GM19328 (cell line): ENCODE results near the gene PLCB1.

Experiments used
- ATAC-seq: cut with Tn5 transposase; IDR thresholded peaks from one replicate; pipeline ENCODE4 v1.9.1; 2021; ENCODE audit warnings: mild to moderate bottlenecking, moderate library complexity; ENCODE audit not compliant: unreplicated experiment

PLCB1 gene

DNA sequence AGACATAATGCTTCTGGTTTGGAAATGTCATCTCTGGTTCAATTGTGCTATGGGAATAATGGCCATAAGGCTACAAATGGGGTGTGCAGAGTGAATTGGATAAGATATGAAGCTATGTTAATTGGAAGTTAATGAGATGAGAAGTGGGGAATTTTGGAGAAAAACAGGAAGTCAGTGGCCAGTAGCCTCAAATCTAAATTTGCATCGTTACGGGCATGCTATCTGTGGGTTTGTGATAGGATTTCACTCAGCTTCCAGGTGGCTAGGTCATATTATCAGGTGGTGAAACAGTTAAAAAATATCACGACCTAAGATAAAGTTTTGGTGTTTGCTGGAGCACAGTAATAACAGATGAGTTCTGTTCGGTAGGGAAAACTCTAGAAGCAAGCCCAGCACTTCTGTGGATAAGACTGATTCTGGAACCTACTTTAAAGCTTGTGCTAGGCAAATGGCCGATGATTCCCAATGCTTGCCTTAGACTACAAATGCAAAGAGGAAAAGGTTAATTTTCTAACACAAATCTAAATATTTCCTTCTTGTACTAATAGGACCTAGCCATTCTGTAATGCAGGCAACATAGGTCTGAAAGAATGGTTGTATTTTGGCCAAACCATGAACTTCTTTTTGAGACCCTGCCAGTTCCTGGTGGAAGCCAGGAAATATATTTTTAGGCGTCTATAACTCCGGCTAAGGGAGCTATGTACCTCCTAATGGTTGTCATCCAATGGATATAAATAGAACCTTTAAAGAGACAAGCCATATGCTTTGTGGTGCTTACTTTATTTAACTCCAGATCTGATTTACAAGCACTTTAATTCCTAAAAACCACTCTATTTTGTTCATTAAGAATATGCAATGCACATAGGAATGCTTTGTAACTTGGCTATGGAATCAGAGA lies 111.0 kb downstream of the PLCB1 start:
- no peak for ATAC-seq

DNA sequence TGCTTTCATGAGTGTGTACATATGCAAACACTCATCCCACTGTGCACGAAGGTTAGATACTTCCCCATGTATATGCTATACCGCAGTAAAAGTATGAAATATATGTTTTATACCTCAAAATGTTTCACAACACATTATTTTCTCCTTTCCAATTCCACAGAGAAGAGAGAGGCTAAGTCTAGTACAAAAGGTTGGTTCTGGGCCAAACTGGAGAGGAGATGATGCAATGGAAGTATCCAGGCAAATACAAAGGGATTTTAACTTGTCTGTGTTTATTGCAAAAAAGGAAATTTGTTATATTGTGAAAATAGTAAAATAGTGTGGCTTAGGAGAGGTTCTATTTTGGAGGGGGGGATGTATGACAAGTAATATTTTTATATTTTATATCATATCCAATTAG lies 112.6 kb downstream of the PLCB1 start:
- no peak for ATAC-seq

DNA sequence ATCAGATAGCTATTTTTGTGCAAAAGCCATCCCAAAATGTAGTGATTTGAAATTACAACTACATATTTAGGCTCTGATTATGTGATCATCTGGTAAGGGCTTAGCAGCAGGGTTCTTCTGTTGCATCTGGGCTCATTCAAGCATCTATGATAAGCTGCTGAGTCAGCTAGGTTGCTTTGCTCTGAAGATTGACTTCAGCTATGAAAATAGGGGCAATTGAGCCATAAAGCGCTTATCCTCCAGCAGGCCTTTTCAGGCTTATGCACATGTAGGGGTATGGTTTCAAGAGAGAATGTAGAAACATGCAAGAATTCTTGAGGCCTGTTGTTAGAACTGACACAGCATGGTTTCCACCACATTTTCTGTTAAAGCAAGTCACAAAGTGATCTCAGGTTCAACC lies 114.1 kb downstream of the PLCB1 start:
- no peak for ATAC-seq

DNA sequence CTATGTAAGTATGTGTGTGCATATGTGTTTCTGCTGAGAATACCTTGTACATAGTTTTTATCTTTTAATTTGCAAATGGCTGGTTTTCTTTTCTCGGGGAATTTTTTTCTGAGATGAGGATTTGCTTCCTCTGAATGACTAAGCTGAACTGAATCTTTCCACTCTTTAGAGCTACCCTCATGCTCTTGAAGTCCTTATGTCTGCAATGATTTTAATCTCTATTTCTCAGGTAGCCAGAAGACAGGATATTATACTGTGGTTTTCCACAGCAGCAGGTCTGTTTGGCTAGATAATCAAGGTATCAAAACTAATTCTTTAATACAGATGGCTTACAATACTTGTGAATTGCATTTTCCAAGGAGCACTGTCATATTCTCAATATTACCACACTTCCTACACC lies 114.7 kb downstream of the PLCB1 start:
- ATAC-seq, result no peak

DNA sequence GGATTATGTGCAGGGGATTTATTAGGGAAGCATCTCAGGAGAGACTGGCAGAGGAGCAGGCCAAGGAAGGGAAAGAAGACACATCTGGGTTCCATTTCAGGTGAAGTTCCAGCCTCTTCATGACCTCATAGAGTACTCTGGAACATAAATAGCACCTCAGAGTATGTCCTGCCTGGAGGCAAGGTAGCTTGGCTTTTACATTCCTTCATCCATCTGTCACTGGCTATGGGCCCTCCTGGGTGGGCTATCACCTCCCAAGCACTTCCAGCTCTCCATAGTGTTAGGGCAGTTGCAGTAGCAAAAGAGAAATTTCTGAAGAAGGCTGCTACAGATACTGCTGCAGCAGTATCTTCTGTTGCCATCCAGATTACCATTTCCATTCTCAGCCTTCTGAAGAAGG lies 116.0 kb downstream of the PLCB1 start:
- ATAC-seq, result no peak

DNA sequence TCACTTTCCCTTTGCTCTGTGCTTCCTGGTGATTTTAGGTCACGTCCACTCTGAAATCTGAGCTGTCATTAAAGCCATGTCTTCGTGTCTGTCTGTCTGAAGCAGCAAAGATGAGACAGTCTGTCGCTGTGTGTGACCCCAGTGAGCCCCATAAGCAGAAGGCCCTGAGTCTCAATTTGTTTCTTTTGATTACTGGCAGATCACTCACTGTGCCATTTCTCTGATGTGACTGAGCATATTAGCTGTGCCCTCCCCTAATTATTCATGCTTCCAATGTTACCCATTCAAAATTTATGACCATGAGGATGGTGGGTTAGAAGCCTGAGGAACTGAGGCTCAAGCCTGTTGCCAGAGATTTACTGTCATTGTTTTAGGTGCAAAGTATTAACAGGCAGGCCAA lies 117.6 kb downstream of the PLCB1 start:
- ATAC-seq, result no peak

DNA sequence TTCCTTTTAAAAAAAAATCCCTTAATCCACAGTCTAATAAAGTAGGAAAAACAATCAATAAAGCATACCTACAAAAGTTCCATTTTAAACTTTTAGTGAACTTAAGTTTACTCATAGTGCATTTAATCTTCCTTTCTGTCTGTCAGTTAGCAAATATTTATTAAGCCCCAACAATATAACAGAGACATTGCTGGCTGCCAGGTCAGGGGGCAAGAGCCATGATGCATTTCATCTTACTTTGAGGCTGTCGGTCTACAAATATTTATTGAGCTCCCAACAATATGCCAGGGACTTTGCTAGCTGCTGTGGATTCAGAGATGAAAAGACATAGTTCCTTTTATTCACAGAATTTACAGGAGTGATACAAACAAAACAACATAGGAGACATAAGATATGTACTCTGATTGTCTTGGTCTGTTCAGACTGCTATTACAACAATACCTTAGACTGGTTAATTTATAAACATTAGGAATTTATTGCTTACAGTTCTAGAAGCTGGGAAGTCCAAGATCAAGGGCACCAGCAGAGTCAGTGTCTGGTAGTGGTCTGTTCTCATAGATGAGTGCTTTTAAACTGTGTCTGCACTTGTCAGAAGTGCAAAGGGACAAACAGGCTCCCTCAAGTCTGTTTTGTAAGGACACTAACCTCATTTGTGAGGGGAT lies 118.6 kb downstream of the PLCB1 start:
- ATAC-seq, result no peak

DNA sequence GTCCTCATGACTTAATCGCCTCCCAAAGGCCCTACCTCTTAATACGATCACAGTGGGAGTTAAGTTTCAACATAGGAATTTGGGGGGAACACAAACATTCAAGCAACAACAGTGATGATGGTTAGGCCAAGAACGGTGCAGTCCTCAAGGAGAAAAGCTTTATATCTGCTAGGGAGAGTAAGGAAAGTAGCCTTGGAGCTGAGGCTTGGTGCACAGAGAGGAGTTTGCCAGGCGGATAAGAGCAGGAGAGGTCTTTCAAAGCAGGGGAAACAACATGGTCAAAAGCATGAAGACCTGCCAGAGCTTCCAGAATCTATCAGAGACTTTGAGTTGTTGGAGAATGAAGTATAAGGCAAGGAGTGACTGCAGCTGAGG lies 119.1 kb downstream of the PLCB1 start:
- no peak for ATAC-seq

DNA sequence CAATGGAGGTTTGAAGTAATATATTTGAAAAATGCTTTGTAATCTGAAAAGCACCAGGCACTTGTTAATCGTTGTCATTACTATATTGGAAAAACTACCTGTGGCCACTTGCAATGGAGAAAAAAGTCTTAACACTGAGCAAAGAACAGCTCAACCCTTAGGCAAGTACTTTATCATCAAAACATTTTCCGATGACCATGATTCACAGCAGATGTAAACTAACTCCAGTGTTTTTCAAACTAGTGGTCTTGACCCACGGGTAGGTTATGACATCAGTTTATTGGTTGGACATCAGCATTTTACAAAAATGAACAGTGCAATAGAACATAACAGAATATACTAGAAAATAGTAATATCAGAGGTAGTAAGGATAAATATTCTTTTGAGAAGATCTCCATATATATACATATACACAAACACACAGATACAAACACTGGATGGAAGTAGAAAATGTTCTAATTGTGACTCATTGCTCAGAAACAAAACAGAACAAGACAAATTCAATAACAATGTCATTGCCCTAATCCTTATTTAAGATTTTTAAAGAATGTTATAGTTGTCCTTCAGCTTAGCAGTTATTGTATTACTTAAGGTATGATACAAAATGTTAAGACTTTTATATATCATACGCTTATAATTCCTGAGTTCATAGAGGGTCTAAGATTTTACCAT lies 123.0 kb downstream of the PLCB1 start:
- no peak for ATAC-seq

DNA sequence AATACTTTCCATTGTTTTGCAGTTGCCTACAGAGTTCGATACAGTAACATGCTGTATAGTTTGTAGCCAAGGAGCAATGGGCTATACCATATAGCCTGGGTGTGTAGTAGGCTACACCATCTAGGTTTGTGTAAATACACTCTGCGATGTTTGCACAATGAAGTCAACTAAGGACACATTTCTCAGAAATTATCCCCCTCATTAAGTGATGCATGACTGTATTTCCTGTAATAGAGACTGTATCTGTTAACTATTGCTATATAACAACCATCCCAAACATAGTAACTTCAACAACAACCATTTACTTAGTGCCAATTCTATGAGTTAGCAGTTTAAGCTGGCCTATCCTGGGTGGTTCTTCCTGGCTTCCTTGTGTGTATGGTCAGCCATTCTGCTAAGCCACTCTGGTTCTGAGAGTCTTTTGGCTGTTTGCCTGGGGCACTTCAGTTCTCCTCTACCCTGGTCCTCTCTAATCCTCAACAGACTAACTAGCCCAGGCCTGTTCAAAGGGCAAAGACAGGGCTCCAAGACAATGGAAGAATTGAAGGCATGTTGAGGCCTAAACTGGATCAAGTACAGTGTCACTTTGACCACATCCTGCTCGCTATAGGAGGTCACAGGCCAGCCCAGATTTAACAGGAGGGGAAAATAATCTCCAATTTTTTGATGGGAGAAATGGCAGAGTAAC lies 124.0 kb downstream of the PLCB1 start:
- ATAC-seq, result no peak

DNA sequence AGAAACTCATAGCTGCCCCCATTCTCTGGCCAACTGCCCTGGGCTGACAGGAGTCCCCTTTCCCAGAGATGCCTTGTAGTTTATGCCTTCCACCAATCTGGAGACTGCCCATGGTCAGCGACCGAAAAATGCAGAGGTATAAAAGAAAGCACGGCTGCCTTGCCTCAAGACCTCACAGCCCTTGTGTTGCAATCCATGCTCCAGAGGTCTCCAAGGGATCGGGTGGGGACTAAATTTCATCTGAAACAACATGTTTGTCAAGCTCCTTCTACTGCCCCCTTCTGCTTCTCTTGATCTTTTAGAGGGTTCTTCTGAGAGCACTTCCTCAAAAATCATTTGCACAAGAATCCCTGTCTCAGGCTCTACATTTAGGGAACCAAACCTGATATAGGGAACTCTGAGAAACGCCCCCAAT lies 128.8 kb downstream of the PLCB1 start:
- no peak for ATAC-seq

DNA sequence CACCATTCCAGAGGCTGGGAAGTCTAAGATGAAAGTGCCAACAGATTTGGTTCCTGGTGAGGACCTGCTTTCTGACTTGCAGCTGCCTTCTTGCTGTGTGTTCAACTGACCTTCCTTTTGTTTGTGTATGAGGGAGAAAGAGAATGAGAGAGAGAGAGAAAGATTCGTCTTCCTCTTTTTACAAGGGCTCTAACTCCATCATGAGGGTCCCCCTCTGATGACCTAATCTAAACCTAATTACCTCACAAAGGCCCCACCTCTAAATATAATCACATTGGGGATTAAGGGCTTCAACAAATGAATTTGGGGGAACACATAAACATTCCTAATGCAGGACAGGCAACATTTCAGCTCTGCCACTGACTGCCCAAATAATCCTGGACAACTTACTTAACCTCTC lies 130.7 kb downstream of the PLCB1 start:
- no peak for ATAC-seq

DNA sequence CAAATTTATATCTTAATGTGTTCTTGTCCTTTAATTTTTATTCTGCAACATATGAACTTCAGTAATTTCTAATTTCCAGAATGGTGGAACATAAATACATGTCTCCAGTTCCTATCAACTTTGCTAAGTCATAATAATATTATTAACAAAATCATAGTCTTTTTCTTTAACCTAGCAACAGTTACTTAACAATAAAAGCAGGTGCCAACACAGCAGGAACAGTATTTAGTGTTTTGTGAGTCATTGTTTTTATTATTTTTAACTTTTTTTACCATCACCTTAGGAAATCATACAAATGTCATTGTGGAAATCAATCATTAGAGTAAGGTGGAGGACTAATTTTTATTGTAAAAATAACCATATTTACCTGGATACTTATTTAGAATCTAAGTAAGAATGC lies 133.5 kb downstream of the PLCB1 start:
- ATAC-seq, result no peak

DNA sequence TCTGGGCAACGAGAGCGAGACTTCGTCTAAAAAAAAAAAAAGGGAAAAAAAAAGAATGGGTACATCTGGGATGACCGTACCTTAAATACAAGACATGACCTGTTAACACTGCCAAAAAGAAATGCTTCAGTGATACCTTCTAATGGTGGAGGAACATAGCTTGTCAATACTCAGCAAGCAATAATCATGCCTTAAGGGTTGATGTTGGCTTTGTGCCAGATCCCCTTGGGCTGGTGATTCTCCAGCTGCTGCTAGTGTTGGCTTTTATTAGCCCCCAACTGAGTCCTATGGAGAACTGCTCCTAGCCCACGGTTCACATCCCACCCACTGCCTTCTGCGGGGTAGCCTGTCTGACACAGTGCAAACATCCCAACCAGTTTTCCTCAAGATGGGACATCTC lies 134.9 kb downstream of the PLCB1 start:
- no peak for ATAC-seq

DNA sequence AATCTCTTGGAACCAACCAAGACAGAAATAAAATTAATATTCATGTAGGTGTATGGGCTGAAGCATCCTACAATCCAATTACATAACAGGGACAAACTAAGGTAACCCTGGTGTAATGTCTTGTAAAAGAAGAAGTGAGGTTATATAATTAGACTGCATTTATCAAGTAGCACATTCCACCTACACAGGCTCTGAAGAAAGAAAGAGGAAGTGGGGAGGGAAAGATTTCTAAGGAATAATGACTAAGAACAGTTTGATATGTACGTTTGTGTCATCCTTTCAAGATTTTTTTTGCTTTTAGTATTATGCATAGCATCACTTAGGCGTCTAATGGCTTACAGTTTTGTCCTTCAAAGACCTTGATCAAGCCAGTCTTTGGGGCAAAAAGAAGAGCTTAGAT lies 139.7 kb downstream of the PLCB1 start:
- no peak for ATAC-seq

DNA sequence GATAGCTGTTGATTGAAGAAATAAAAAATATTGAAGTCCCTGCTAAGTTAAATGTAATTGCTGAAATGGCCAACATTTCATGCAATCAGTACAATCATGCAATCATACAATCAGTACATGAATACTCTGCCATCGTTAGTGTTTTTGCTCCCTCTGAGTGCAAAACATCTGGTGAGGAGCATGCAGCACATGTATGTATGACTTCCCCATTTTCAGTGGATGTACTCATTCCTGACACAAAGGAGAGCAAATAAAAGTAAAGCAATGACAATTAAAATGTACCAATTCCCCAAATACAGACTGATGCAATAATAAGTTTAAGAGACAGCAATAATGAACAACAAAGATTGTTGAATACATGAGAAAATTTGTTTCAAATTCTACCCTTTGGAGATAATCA lies 140.7 kb downstream of the PLCB1 start:
- ATAC-seq, result no peak

DNA sequence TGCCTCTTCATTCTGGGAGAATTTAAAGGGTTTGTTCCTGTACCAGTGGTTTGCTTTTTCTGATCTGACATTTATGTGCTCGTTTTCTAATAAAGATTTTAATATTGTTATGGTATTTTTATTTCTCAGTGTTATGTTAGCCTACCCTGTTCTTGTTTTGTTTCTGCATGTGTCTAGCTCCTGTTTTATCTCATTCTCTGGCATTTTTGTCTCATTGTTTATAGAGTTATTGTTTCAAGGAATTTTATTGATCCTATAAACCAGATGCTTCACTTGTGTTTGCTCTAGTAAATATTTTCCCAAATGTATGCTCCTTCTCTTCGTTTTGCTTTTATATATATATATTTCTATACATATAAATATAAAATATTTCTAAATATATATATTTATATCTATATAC lies 152.8 kb downstream of the PLCB1 start:
- ATAC-seq, result no peak

DNA sequence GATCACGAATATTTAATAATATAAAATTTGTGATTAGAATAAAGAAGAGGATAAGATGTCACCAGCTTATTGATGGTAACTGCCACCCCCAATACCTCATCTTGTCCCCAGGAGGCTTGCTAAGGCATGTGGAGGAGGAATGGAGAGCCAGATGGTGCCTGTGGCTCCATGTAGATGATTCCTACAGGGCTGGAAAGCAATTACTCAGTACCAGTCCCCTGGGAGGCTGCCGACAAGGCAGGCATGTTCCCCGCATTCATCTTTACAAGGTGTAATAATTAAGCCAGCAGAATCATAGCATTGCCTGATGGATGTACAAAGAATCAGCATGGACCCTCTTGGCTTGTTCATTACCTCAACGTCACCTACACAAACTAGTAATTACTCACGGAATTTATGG lies 155.3 kb downstream of the PLCB1 start:
- ATAC-seq, result no peak

DNA sequence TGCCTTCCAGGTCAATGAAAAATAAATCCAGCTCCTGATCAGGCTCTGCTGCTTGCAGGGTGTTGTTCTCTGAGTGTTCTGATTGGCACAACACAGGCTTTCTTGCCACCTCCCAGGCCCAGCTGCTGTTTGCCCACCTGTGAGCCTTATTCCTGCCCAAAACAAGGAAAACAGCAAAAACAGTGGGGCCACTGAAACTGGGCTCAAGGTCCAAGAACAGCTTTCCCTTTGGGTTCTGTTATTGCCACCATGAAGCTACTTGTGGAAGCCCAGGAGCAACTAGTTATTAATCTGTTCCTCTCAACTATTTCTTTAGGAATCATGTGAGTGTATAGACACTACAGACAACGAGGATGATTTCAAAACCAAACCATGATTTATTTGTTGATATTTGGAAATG lies 159.1 kb downstream of the PLCB1 start:
- no peak for ATAC-seq

DNA sequence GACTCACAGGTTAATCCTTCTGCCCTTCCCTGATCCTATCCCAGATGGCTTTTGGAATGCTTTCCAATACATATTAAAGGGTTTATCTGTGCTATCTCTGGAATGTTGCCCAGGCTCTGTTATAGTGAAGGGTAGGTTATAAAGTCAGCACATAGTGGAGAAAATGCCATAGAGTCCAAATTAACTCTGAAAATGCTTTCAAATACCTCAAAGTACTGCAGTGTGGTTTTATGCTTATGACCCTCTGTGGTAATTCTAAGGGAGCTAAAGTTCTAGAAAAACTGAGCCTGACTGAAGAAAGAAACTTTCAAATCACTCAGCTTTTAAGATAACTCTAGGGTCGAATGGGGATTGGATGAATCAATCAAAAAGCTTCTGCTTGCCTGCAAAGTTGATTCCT lies 159.8 kb downstream of the PLCB1 start:
- ATAC-seq, result no peak

DNA sequence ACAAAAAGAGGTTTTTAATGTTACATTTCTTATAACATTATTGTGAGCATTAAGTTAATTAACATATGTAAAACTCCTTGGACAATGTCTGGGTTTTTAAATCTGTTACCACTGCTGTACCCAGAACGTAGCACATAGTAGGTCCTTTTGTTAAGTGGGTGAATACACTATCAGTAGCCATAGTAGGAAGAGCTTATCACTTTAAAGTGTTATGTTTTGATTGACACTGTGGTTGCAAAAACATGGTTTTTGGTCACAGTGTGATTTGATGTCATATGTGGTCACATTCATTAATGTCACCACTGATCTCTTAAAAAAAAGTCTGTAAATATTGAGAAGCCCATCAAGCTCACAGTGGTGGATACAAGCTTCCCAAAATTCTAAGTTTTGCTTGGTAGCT lies 160.7 kb downstream of the PLCB1 start:
- ATAC-seq, result no peak
